Tibial artery (tissue), 4 donors: ENCODE results near the gene CSF1R.

Experiments used
- DNase-seq, 2 donors: peaks; one replicate each; pipeline ENCODE4 v3.0.0-alpha.2; 2019
- H3K27ac ChIP-seq, 2 donors: fragments of 200-600 bp; sonication (generic) in 1 of 2; 1 replicate in 1 of 2; 2 replicates in 1 of 2; pipeline ENCODE4 v1.5.1; 2018 to 2019; ENCODE audit warnings: mild to moderate bottlenecking in 1 of 2
- H3K27me3 ChIP-seq, 2 donors: fragments of 200-600 bp; sonication (generic) in 1 of 2; one replicate each; pipeline versions ENCODE4 v1.5.1 to v1.6.0; 2016 to 2019
- H3K36me3 ChIP-seq, 3 donors: fragments of 200-600 bp; sonication (generic) in 2 of 3; one replicate each; pipeline ENCODE4 v1.5.1; 2016 to 2019; ENCODE audit warnings: mild to moderate bottlenecking in 2 of 3
- H3K4me1 ChIP-seq, 4 donors: fragments of 200-600 bp; sonication (generic) in 2 of 4; 1 replicate in 3 of 4; 2 replicates in 1 of 4; pipeline ENCODE4 v1.5.1; 2016 to 2019
- H3K4me3 ChIP-seq, 2 donors: fragments of 200-600 bp; sonication (generic) in 1 of 2; 1 replicate in 1 of 2; 2 replicates in 1 of 2; pipeline ENCODE4 v1.5.1; 2018 to 2019; ENCODE audit warnings: mild to moderate bottlenecking in 2 of 2
- H3K9me3 ChIP-seq, 3 donors: fragments of 200-600 bp; sonication (generic) in 1 of 3; one replicate each; pipeline ENCODE4 v1.5.1; 2016 to 2019
- intact Hi-C: fragments of 100-400 bp; cut with DNase I; formaldehyde crosslinking; loops from one replicate; pipeline ENCODE4 v1.15.0; 2023; ENCODE audit warnings: low total_unique reads
- TF ChIP-seq, protein P1 (sequence below), 2 experiments: fragments of 200-600 bp in 1 of 2; fragments of 450-650 bp in 1 of 2; IDR thresholded peaks; one replicate each; pipeline ENCODE4 v1.5.1; 2017 to 2019; ENCODE audit warnings: antibody characterized with exemption in 2 of 2, mild to moderate bottlenecking in 1 of 2, moderate library complexity in 1 of 2

Gene CSF1R

GRCh38 chr5:150069672-150070627 is 16.4 kb downstream of the CSF1R start:
- peak in 1 of 2 donors; percentile 55 for DNase-seq
- Histone ChIP-seq H3K9me3 (no peaks in the 10 kb centered on the region), H3K27me3 (no peaks in the 10 kb centered on the region), H3K36me3 (no peaks in the 10 kb centered on the region), H3K4me1 (peaks cover 0 to 44% (median 25%) of the 10 kb centered on the region in 4 donors), H3K27ac (no peak overlapping the region), H3K4me3 (no peak overlapping the region)
- intact Hi-C loops: no loop called here
- TF ChIP-seq, protein P1, sequence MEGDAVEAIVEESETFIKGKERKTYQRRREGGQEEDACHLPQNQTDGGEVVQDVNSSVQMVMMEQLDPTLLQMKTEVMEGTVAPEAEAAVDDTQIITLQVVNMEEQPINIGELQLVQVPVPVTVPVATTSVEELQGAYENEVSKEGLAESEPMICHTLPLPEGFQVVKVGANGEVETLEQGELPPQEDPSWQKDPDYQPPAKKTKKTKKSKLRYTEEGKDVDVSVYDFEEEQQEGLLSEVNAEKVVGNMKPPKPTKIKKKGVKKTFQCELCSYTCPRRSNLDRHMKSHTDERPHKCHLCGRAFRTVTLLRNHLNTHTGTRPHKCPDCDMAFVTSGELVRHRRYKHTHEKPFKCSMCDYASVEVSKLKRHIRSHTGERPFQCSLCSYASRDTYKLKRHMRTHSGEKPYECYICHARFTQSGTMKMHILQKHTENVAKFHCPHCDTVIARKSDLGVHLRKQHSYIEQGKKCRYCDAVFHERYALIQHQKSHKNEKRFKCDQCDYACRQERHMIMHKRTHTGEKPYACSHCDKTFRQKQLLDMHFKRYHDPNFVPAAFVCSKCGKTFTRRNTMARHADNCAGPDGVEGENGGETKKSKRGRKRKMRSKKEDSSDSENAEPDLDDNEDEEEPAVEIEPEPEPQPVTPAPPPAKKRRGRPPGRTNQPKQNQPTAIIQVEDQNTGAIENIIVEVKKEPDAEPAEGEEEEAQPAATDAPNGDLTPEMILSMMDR (IDR thresholded peaks at IDR 0.05): no peak

- peak in 1 of 2 donors; percentile 63 for DNase-seq
- H3K27ac ChIP-seq: peak overlapping the region in 1 of 2 donors; percentile 88
- TF ChIP-seq, protein P1 (IDR thresholded peaks at IDR 0.05): no peak
These were observed 17.3 kb downstream of the CSF1R start for GRCh38 chr5:150068961-150069645.

GRCh38 chr5:150068472-150068871 is 17.9 kb downstream of the CSF1R start:
- TF ChIP-seq, protein P1 (IDR thresholded peaks at IDR 0.05): no peak
- Histone ChIP-seq H3K4me1 (peaks cover 0 to 54% (median 28%) of the 10 kb centered on the region in 4 donors), H3K36me3 (no peaks in the 10 kb centered on the region), H3K27ac (peak overlapping the region in 1 of 2 donors; percentile 88), H3K27me3 (no peaks in the 10 kb centered on the region), H3K4me3 (no peak overlapping the region), H3K9me3 (no peaks in the 10 kb centered on the region)
- intact Hi-C loops: no loop called here
- peak in 1 of 2 donors; percentile 64 for DNase-seq

More at GRCh38 chr5:150068961-150069645, 17.3 kb downstream of the CSF1R start:
- Histone ChIP-seq H3K4me3 (no peak overlapping the region), H3K27me3 (no peaks in the 10 kb centered on the region), H3K36me3 (no peaks in the 10 kb centered on the region), H3K9me3 (no peaks in the 10 kb centered on the region), H3K4me1 (peaks cover 0 to 53% (median 28%) of the 10 kb centered on the region in 4 donors)
- intact Hi-C loops: no loop called here

DNA sequence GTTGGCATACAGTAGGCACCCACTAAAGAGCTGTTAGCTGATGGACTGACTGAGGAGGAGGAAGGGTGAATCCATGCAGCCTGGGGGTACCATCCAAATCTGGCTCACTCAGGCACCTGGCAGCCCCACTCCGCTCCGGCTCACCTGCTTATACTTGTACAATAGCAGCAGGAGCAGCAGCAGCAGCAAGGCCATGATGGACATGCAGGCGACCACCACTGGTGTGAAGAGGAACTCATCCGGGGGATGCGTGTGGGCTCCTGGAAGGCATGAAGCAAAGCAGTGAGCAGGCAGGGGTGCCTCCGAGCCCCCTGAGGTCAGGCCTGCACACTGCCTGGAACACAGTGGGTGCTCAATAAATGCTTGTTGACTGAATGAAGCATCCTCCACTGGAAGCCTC is 18.3 kb downstream of the CSF1R start:
- peaks cover 0 to 54% (median 28%) of the 10 kb centered on the region in 4 donors for H3K4me1 ChIP-seq
- no peaks in the 10 kb centered on the region for H3K27me3 ChIP-seq
- H3K4me3 ChIP-seq: no peak overlapping the region
- H3K36me3 ChIP-seq: no peaks in the 10 kb centered on the region
- intact Hi-C loops: no loop called here
- no peaks in the 10 kb centered on the region for H3K9me3 ChIP-seq
- peak overlapping the region in 1 of 2 donors; percentile 88 for H3K27ac ChIP-seq
- peak in 1 of 2 donors; percentile 53 for DNase-seq
- TF ChIP-seq, protein P1 (IDR thresholded peaks at IDR 0.05): no peak

DNA sequence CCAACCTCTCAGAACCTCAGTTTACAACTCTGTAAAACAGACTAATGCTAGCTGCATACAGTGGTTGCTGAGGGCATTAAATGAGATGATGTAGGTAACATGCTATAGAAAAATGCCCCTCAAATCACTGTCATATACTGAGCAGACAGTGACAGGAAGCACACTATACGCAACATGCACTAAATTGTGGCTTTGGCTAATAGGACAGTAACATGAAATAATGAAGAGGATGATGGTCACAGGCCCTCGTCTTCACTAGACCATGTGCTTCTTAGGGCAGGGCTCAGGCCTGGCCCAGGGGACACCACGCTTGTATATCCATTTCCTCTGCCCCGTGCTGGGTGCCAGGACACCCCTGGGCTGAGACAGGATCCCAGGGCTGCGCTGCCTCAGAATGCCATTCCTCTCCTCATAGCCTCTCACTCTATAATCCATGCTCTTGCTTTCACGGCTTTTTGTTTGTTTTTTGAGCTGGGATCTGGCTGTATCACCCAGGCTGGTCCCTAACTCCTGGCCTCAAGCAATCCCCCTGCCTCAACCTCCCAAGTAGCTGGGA is 18.9 kb downstream of the CSF1R start:
- intact Hi-C loops: no loop called here
- H3K4me1 ChIP-seq: peaks cover 0 to 54% (median 28%) of the 10 kb centered on the region in 4 donors
- no peak overlapping the region for H3K4me3 ChIP-seq
- no peak for DNase-seq
- H3K9me3 ChIP-seq: no peaks in the 10 kb centered on the region
- no peaks in the 10 kb centered on the region for H3K27me3 ChIP-seq
- H3K36me3 ChIP-seq: no peaks in the 10 kb centered on the region
- TF ChIP-seq, protein P1 (IDR thresholded peaks at IDR 0.05): no peak
- peak overlapping the region in 1 of 2 donors; percentile 88 for H3K27ac ChIP-seq
